ENCODE data around the gene B3GLCT.

Gene B3GLCT

DNA sequence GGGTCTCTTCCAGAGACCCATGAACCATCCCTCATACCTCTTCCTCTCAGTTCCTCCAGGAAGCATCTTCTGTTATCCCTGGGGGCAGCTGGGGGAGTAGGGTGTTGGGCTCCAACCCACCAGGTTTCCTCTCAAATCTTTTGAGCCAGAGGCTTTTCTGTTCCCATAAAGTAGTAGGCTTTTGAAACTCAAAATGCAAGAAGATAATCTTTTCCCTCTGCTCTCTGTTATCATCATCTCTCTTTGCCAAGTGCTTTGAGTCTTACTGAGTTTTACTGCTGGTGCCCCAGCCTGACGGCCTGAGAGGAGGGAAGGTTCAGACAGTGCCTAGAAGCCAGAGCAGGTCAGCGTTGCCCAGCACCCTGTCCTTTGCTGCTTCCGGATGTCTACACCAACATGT lies 157.2 kb downstream of the B3GLCT start:
- no peak for DNase-seq

DNA sequence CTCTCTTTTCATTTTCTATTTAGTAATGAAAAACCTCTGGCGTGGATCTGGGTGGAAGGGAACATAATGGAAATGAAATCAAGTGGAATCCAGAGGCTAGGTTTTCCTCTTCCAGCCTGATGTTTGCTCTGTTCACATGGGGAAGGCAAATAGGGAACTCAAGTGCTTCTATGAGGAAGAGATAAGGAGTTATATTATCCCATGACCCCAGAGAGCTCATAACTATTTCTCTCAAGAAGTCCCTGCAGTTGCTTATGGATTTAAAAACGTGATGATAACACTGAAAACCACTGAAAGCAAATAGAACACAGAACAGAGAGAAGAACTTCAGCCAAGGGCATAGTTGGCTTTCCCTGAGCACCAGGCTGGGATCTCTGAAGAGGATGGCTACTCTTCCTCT lies 157.8 kb downstream of the B3GLCT start:
- DNase-seq: no peak

DNA sequence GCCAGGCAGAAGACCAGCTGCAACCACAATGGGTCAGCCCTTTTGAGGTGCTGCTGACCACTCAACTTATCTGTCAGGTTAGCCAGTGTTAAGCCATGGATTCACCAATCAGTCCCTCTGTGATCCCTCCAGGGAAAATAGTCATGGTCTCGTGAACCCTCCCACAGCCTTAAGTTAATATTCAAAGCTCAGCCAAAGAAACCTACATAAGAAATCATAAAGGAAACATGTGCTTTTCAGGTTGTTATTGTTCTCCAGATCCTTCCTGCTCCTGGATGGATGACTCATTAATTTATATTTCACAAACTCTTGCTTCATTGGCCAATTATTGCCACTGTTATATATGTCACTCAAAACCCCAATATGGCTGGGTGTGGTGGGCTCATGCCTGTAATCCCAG lies 161.9 kb downstream of the B3GLCT start:
- no peak for DNase-seq

DNA sequence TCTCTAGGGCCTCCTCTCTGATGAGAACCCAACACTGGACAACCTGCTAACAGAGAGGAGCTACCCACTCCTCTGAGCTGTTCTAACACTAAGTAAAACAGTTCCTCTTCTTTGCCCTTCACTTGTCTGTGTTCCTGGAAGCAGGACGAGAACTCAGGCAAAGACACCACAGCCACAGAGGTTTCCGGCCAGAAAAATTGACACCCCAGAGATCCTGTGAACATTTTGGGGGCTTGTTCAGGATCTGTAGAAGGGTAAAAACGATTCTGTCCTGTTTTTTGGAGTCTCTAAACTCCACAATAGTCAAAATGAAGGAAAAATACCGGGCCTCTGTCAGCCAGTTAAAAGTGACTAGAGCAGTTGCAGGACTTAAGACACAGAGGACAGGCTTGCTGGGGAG lies 165.9 kb downstream of the B3GLCT start:
- DNase-seq: no peak

DNA sequence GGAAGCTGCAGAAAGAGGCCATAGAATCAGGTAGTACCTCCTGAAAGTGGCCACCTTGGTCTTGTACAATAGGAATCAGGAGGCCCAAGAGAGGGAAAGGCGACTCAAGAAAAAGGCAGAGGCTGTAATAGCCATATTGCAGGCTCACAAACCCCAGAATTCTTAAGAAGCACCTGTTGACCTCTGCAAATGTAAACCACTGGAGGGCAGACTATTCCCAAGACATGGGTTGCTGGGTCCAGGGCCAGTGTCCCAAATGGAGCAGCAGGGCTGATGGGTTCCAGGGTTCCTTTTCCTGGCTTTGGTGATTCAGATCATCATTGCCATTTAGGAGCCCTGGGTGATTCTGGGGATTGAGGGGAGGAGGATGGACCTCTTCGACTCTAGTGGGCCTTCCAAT lies 167.6 kb downstream of the B3GLCT start:
- no peak for DNase-seq

DNA sequence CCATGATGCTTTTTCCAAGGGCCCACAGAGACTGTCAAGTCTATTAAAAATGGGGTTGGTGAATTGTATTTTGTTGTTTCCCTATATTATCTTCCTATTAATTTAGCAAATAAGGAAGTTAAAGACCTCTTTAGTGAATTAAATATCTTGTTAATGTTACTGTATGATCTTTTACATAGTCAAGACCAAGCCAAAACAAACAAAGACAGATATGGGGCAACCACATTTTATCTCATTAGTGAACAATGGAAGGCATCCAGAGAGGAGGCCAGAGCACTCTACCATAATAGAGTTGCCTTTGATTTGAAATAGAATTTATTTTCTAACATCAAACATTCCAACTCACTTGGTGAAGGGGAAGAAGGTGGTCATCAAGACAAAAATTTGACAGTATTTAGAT lies 169.4 kb downstream of the B3GLCT start:
- no peak for DNase-seq

DNA sequence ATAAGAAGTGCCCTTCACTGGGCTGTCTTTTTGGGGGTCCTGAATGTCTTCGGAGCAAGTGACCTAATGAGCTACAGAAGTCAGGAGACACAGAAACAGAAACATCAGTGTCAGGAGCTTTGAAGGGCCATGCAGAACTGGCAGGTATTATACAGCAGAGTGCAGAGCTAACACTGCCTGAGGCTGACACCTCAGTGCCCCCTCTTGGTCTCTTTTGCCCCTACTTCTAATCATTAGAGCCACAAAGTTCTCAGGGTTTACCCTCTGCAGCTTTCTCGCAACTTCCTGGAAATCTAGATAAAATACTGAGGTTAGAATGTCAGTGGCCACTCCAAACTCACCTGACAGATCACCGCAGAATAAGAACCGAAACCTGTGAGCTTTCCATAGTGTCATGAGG lies 172.7 kb downstream of the B3GLCT start:
- DNase-seq: no peak

DNA sequence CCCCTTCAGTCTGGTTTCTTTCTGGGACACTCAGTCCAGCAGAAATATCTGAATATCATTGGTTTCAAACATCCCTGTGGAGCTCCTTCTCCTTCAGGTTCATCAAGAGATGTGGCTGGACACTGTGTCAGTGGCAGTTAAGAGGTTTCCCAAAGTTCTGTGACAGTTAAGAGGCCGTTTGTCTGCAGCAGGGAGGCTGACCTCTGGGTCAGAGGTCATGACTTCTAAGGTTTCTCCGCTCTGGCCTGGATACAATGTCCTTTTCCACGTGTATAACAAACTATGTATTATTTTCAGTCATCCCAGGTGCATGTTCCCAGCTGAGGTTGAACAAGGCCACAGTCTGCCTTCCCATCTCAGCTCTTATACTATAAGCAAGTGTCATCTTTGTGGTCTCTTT lies 174.9 kb downstream of the B3GLCT start:
- no peak for DNase-seq

DNA sequence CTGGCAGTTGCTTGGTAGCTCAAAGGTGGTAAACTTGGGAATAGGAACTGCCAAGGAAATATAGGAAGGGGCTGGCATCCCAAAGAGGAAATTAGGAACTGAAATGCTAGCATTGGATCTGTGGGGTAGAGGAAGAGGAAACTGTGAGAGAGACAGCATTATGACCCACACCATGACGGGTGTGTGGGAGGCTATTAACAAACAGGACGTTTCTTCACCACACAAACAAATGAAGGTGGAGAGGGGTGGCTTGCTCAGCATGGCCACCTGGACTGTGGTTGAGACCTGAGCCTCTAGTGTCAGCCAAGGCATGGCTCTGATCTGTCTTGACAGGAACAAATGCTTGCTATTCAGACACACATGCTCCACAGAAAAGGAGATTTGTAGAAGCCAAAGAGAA lies 178.2 kb downstream of the B3GLCT start:
- no peak for DNase-seq

DNA sequence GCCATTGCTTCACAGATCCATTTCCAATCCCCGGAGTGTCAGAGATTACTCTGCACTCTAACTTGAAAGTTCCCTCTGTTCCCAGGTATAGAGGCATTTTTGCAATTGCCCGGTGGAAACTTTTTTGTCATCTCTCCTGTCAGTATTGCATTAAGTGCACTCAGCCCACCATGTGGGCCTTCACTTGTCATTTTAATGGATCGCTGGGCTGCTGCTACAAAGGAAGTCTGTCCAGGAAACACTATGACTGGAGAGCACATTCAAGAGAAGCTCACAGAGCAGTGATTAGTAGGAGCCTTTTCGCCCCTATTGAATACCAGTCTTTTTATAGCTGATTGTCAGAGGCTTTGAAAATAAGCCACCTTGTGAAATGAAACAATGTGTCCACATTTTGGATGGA lies 180.9 kb downstream of the B3GLCT start:
- no peak for DNase-seq

Measured in NCI-H524 treated with DMSO at 0.1 percent for 48 hours (cell line).